ENCODE data around the gene MXI1. TPM values are rescaled to one million over a fixed set of nuclear protein-coding genes. Genes with fewer than 3 reads are reported as not detected.
A peak's percentile ranks its signal among the peaks of the same experiment; 100 is the strongest.

The MXI1 gene
- total RNA-seq, 1 donor from 2014 or later: 31.5 TPM

DNA sequence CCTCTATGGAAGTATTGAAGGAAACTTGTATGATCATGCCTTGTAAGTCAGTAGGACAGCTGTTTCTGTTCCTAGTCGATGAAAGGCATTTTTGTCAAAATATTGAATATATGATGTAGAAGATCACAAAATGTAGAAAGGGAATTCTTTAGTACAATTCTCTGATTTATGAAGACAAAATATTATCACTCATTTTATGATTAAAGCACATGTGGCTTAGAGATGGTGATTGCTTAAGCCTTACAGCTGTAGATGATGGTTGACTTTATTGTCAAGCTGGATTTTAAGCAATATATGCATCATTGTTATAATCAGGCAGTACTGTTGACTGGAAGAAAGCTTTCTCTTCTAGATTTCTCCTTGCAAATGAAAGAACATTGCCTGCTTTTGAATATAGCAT, 26.4 kb downstream of the MXI1 start:
- TF ChIP-seq CTCF (IDR thresholded peaks at IDR 0.05; ENCODE audit: insufficient read depth, low read depth, low read length) (no peak), EZH2 (IDR thresholded peaks at IDR 0.05; ENCODE audit: insufficient read depth, low read length) (no peak)
- H4K20me1 ChIP-seq (ENCODE audit: insufficient read depth, low read length): no peaks in the 10 kb centered on the region

DNA sequence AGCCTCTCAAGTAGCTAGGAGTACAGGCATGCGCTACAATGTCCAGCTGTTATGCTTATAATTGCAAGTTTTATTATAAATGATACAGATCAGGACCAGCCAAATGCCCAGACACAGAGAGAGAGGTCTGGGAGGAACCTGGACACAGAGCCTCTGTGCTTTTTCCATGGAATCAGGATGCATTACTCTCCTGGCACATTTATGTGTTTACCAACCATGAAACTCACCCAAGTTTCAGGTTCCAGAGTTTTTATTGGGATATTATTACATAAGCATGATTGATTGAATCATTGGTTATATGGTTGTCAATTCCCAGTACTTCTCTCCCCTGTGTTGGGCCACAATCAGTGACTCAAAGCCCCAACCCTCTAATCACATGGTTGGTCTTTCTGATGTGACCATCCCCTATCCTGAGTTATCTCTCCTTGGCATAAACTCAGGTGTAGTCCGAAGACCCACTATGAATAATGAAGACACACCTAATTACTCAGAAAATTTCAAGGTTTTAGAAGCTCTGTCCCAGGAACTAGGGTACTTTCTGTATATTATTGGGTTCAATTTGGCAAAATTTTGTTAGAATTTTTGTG, 30.6 kb downstream of the MXI1 start:
- H3K4me3 ChIP-seq (ENCODE audit: insufficient read depth, low read depth, low read length): no peak overlapping the region
- no peak overlapping the region for H3K9ac ChIP-seq (ENCODE audit: low read length)
- no peaks in the 10 kb centered on the region for H3K4me1 ChIP-seq (ENCODE audit: insufficient read depth, low read length)
- H2AFZ ChIP-seq (ENCODE audit: low read depth, low read length): no peak overlapping the region
- no peak overlapping the region for H3K27ac ChIP-seq (ENCODE audit: low read depth, low read length)
- H3K4me3 Mint-ChIP-seq (ENCODE audit: unreplicated experiment): no peak overlapping the region
- no peaks in the 10 kb centered on the region for H4K20me1 ChIP-seq (ENCODE audit: insufficient read depth, low read length)
- FAIRE-seq (peak; percentile 34), DNase-seq (ENCODE audit: low read depth) (no peak)
- H3K27me3 ChIP-seq (ENCODE audit: insufficient read depth, low read length): no peaks in the 10 kb centered on the region
- H3K36me3 Mint-ChIP-seq (ENCODE audit: low read depth, unreplicated experiment): peaks cover 9% of the 10 kb centered on the region
- H3K4me1 Mint-ChIP-seq (ENCODE audit: low read depth, unreplicated experiment): peaks cover 9% of the 10 kb centered on the region
- H3K27ac Mint-ChIP-seq (ENCODE audit: unreplicated experiment): no peak overlapping the region
- no peaks in the 10 kb centered on the region for H3K79me2 ChIP-seq (ENCODE audit: insufficient read depth, low read length)
- H3K9me3 ChIP-seq (ENCODE audit: insufficient read depth, low read depth, low read length): no peaks in the 10 kb centered on the region
- no peak for TF ChIP-seq CTCF (IDR thresholded peaks at IDR 0.05; ENCODE audit: insufficient read depth, low read depth, low read length)
- TF ChIP-seq EZH2 (IDR thresholded peaks at IDR 0.05; ENCODE audit: insufficient read depth, low read length): no peak
- no peaks in the 10 kb centered on the region for H3K36me3 ChIP-seq (ENCODE audit: insufficient read depth, low read length)
- no peaks in the 10 kb centered on the region for H3K27me3 Mint-ChIP-seq (ENCODE audit: low read depth, unreplicated experiment)
- no peak overlapping the region for H3K4me2 ChIP-seq (ENCODE audit: low read length)
- H3K9me3 Mint-ChIP-seq (ENCODE audit: unreplicated experiment): peaks cover 3% of the 10 kb centered on the region

More for the DNA sequence above, 26.4 kb downstream of the MXI1 start:
- no peak for FAIRE-seq
- no peaks in the 10 kb centered on the region for H3K79me2 ChIP-seq (ENCODE audit: insufficient read depth, low read length)
- no peaks in the 10 kb centered on the region for H3K9me3 ChIP-seq (ENCODE audit: insufficient read depth, low read depth, low read length)
- Mint-ChIP-seq H3K4me3 (ENCODE audit: unreplicated experiment) (no peak overlapping the region), H3K27ac (ENCODE audit: unreplicated experiment) (no peak overlapping the region), H3K36me3 (ENCODE audit: low read depth, unreplicated experiment) (peaks cover 11% of the 10 kb centered on the region), H3K27me3 (ENCODE audit: low read depth, unreplicated experiment) (no peaks in the 10 kb centered on the region), H3K9me3 (ENCODE audit: unreplicated experiment) (peaks cover 3% of the 10 kb centered on the region), H3K4me1 (ENCODE audit: low read depth, unreplicated experiment) (no peaks in the 10 kb centered on the region)
- H3K9ac ChIP-seq (ENCODE audit: low read length): no peak overlapping the region
- H3K27me3 ChIP-seq (ENCODE audit: insufficient read depth, low read length): no peaks in the 10 kb centered on the region
- no peak overlapping the region for H3K27ac ChIP-seq (ENCODE audit: low read depth, low read length)
- no peak for DNase-seq (ENCODE audit: low read depth)
- no peak overlapping the region for H2AFZ ChIP-seq (ENCODE audit: low read depth, low read length)
- H3K4me1 ChIP-seq (ENCODE audit: insufficient read depth, low read length): no peaks in the 10 kb centered on the region
- no peaks in the 10 kb centered on the region for H3K36me3 ChIP-seq (ENCODE audit: insufficient read depth, low read length)
- no peak overlapping the region for H3K4me2 ChIP-seq (ENCODE audit: low read length)
- H3K4me3 ChIP-seq (ENCODE audit: insufficient read depth, low read depth, low read length): no peak overlapping the region

DNA sequence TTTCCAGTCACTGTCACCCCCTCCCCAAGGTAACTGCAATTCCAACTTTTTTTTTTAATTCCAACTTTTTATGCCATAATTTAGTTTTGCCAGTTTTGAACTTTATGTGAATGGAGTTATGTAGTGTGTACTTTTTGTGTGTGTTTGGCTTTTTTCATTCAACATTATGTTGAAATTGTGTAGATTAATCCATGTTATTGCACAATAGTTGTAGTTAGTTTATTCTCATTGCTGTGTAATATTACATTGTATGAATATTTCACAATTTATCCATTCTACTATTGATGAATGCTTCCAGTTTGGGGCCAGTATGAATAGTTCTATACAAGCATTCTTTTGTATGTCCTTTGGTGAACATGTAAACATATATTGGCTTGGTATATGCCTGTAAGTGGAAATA, 32.5 kb downstream of the MXI1 start:
- FAIRE-seq (no peak), DNase-seq (ENCODE audit: low read depth) (no peak)
- H3K9me3 ChIP-seq (ENCODE audit: insufficient read depth, low read depth, low read length): no peaks in the 10 kb centered on the region
- no peak overlapping the region for H3K4me3 Mint-ChIP-seq (ENCODE audit: unreplicated experiment)
- peaks cover 9% of the 10 kb centered on the region for H3K36me3 Mint-ChIP-seq (ENCODE audit: low read depth, unreplicated experiment)
- H3K27ac Mint-ChIP-seq (ENCODE audit: unreplicated experiment): no peak overlapping the region
- no peak overlapping the region for H3K4me2 ChIP-seq (ENCODE audit: low read length)
- H3K4me3 ChIP-seq (ENCODE audit: insufficient read depth, low read depth, low read length): no peak overlapping the region
- H2AFZ ChIP-seq (ENCODE audit: low read depth, low read length): no peak overlapping the region
- H4K20me1 ChIP-seq (ENCODE audit: insufficient read depth, low read length): no peaks in the 10 kb centered on the region
- no peaks in the 10 kb centered on the region for H3K4me1 ChIP-seq (ENCODE audit: insufficient read depth, low read length)
- no peaks in the 10 kb centered on the region for H3K36me3 ChIP-seq (ENCODE audit: insufficient read depth, low read length)
- TF ChIP-seq CTCF (IDR thresholded peaks at IDR 0.05; ENCODE audit: insufficient read depth, low read depth, low read length) (no peak), EZH2 (IDR thresholded peaks at IDR 0.05; ENCODE audit: insufficient read depth, low read length) (no peak)
- peaks cover 9% of the 10 kb centered on the region for H3K4me1 Mint-ChIP-seq (ENCODE audit: low read depth, unreplicated experiment)
- H3K79me2 ChIP-seq (ENCODE audit: insufficient read depth, low read length): no peaks in the 10 kb centered on the region
- no peak overlapping the region for H3K27ac ChIP-seq (ENCODE audit: low read depth, low read length)
- no peak overlapping the region for H3K9ac ChIP-seq (ENCODE audit: low read length)
- H3K9me3 Mint-ChIP-seq (ENCODE audit: unreplicated experiment): peaks cover 3% of the 10 kb centered on the region
- H3K27me3 ChIP-seq (ENCODE audit: insufficient read depth, low read length): no peaks in the 10 kb centered on the region
- no peaks in the 10 kb centered on the region for H3K27me3 Mint-ChIP-seq (ENCODE audit: low read depth, unreplicated experiment)
